HUES48 (cell line): Measurements from ENCODE around the gene XRCC6.
A peak's percentile ranks its signal among the peaks of the same experiment; 100 is the strongest.
"Not testable (repeated sequence)": the region's sequence is repeated elsewhere in the genome, so short reads cannot be mapped to it uniquely, and the experiment has no call there.

Experiments
- H3K27ac ChIP-seq: one replicate; pipeline ENCODE4 v1.7.0; 2013; ENCODE audit warnings: low read depth, low read length, inconsistent platforms
- H3K27me3 ChIP-seq: 2 replicates; pipeline ENCODE4 v1.6.1; 2013; ENCODE audit warnings: mild to moderate bottlenecking, low read length; ENCODE audit not compliant: control insufficient read depth, insufficient read depth
- H3K36me3 ChIP-seq: 2 replicates; pipeline ENCODE4 v1.6.1; 2013; ENCODE audit warnings: low read length; ENCODE audit not compliant: control insufficient read depth, insufficient read depth
- H3K4me1 ChIP-seq: 2 replicates; pipeline ENCODE4 v1.6.1; 2013; ENCODE audit warnings: mild to moderate bottlenecking, low read length; ENCODE audit not compliant: control insufficient read depth, insufficient read depth
- H3K4me3 ChIP-seq: 2 replicates; pipeline ENCODE4 v1.5.1; 2013; ENCODE audit warnings: mild to moderate bottlenecking, low read depth, low read length
- H3K9ac ChIP-seq: 2 replicates; pipeline ENCODE4 v1.6.1; 2013; ENCODE audit warnings: mild to moderate bottlenecking, low read depth, low read length, moderate library complexity
- H3K9me3 ChIP-seq: 2 replicates; pipeline ENCODE4 v1.6.1; 2013; ENCODE audit warnings: low read length; ENCODE audit not compliant: control insufficient read depth, insufficient read depth

XRCC6 gene

DNA sequence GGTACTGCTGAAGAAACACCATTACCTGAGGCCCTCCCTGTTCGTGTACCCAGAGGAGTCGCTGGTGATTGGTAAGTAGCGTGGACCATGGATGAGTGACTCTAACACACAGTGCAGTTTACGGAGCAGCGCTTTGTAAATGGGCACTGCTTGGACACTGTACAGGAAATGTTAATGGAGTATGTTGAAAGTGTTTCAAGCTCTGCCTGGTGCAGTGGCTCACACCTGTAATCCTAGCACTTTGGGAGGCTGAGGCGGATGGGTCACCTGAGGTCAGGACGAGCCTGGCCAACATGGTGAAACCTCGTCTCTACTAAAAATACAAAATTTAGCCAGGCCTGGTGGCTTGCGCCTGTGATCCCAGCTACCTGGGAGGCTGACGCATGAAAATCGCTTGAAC is 29.7 kb downstream of the XRCC6 start:
- Histone ChIP-seq H3K36me3 (peaks cover 99% of the 10 kb centered on the region), H3K9ac (no peak overlapping the region), H3K27me3 (no peaks in the 10 kb centered on the region), H3K9me3 (no peaks in the 10 kb centered on the region), H3K27ac (no peak overlapping the region), H3K4me1 (no peaks in the 10 kb centered on the region), H3K4me3 (no peak overlapping the region)

DNA sequence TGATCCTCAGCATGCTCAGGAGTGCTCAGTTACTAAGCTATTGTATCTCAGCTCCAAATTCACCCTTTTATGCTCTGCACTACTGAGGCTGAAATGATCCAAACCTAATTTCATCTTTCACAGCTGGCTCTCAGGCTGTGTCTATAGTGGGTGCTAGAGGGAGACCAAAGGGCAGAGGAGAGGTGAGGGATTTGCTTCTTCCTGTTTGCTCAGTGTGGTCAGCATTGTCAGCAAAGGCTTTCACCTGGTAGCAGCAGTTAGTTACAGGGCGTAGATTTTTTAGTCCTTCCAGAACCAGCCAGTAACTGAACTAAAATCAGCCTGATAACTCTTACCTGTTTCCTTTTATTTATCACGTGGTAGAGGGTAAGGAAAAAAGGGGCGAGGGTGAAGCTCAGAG is 33.2 kb downstream of the XRCC6 start:
- Histone ChIP-seq H3K9me3 (no peaks in the 10 kb centered on the region), H3K27ac (peak overlapping the region; percentile 42), H3K4me3 (no peak overlapping the region), H3K36me3 (peaks cover 99% of the 10 kb centered on the region), H3K27me3 (no peaks in the 10 kb centered on the region), H3K9ac (no peak overlapping the region), H3K4me1 (no peaks in the 10 kb centered on the region)

DNA sequence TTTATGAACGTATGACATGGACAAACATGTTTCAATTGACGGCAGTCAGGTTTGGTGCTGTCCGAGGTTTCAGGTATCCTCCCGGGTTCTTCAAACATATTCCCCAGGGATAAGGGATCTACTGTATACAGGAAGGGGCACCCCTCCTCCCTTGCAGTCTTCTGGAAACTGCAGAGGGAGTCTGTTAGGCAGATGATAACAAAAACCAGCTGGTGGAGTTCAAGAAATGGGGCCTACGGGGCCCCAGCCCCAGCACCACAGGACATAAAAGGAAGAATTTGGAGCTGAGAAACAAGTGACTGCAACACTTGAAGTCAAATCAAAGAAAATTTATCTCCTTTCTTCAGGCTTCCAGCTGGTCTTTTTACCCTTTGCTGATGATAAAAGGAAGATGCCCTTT is 35.5 kb downstream of the XRCC6 start:
- no peak overlapping the region for H3K27ac ChIP-seq

DNA sequence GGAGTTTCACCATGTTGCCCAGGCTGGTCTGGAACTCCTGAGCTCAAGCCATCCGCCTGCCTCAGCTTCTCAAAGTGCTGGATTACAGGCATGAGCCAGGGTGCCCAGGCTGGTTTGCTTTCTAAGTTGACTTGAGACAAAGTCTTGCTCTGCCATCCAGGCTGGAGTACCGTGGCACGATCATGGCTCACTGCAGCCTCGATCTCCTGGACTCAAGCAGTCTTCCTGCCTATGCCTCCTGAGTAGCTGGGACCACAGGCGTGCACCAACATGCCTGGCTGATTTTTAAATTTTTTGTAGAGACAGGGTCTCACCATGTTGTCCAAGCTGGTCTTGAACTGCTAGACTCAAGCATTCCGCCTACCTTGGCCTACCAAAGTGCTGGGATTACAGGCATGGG is 36.6 kb downstream of the XRCC6 start:
- H3K4me1 ChIP-seq = no peaks in the 10 kb centered on the region
- H3K9me3 ChIP-seq = no peaks in the 10 kb centered on the region
- H3K36me3 ChIP-seq = peaks cover 99% of the 10 kb centered on the region
- no peak overlapping the region for H3K4me3 ChIP-seq
- no peak overlapping the region for H3K9ac ChIP-seq
- no peaks in the 10 kb centered on the region for H3K27me3 ChIP-seq
- H3K27ac ChIP-seq = no peak overlapping the region

More for the DNA sequence above, 35.5 kb downstream of the XRCC6 start:
- H3K36me3 ChIP-seq = peaks cover 99% of the 10 kb centered on the region
- no peak overlapping the region for H3K4me3 ChIP-seq
- no peaks in the 10 kb centered on the region for H3K4me1 ChIP-seq
- no peak overlapping the region for H3K9ac ChIP-seq
- H3K27me3 ChIP-seq = no peaks in the 10 kb centered on the region
- H3K9me3 ChIP-seq = no peaks in the 10 kb centered on the region

DNA sequence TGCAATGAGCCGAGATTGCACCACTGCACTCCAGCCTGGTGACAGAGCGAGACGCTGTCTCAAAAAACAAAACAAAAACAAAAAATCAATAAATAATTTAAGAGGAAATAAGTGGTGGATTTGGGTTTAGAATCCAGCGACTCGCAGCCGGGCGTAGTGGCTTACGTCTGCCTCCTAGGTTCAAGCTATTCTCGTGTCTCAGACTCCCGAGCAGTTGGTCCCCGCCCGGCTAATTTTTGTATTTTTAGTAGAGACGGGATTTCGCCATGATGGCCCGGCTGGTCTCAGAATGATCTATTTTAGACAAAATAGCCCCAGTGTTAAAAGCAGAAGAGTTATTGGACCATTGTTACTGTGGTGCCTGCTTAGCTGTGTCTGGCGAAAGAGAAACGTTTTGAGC is 37.8 kb downstream of the XRCC6 start:
- no peaks in the 10 kb centered on the region for H3K27me3 ChIP-seq
- no peaks in the 10 kb centered on the region for H3K4me1 ChIP-seq
- no peak overlapping the region for H3K4me3 ChIP-seq
- H3K36me3 ChIP-seq = peaks cover 99% of the 10 kb centered on the region
- no peaks in the 10 kb centered on the region for H3K9me3 ChIP-seq
- no peak overlapping the region for H3K9ac ChIP-seq
- no peak overlapping the region for H3K27ac ChIP-seq

DNA sequence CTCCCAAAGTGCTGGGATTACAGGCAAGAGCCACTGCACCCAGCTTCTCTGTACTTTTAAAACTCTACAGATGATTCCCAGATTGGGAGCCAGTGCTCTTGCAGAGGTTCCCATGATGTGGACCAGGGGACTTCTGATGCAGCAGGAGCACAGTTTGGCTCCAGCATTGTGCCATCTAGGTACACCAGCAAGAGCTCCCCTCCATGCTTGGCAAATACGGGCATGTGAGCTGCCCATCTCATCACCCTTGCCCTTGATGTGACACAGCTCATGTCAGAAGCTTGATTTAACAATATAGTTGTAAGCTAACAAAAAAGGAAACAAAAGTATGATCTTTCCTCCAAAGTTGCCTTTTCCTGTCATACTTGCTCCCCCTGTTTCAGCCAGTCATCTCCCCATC is 38.8 kb downstream of the XRCC6 start:
- Histone ChIP-seq H3K36me3 (peaks cover 99% of the 10 kb centered on the region), H3K27me3 (no peaks in the 10 kb centered on the region), H3K9me3 (no peaks in the 10 kb centered on the region), H3K4me1 (no peaks in the 10 kb centered on the region), H3K27ac (no peak overlapping the region), H3K9ac (no peak overlapping the region), H3K4me3 (no peak overlapping the region)

DNA sequence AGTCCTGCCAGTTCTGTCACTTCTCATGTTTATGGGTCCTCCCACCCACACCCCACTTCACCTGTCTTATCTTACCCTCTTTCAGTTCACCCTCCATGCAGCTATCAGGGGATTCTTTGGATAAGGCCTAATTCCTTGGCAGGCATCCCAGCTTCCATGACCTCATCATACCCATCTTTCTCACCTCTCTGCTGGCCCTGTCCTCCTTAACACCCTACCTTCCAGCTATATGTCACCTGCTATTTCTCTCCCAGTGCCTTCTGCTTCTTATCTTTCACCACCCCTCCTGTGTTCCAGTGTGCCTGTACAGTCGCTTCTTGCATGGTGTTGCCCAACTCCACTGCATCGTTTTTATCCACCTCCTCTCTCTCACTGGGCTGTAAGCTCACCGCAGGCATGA is 39.3 kb downstream of the XRCC6 start:
- Histone ChIP-seq H3K27ac (no peak overlapping the region), H3K27me3 (no peaks in the 10 kb centered on the region), H3K9me3 (no peaks in the 10 kb centered on the region), H3K9ac (no peak overlapping the region), H3K36me3 (peaks cover 99% of the 10 kb centered on the region), H3K4me1 (no peaks in the 10 kb centered on the region), H3K4me3 (no peak overlapping the region)

DNA sequence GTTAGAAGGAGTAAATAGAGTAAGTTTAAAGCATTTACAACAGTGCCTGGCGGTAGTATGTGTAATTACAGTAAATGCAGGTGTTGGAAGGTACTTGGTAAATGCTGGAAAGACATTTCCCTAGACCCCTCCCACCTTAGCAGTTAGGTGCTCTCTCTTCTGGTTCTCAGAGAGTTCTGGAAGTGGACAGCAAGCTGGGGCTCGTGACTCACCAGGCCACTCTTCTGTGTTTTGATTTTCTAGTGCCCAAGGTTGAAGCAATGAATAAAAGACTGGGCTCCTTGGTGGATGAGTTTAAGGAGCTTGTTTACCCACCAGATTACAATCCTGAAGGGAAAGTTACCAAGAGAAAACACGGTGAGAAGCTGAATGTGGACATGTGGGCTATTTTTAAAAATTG is 40.0 kb downstream of the XRCC6 start:
- H3K27ac ChIP-seq = no peak overlapping the region
- H3K9me3 ChIP-seq = no peaks in the 10 kb centered on the region
- H3K36me3 ChIP-seq = peaks cover 93% of the 10 kb centered on the region
- H3K9ac ChIP-seq = no peak overlapping the region
- H3K4me1 ChIP-seq = no peaks in the 10 kb centered on the region
- no peak overlapping the region for H3K4me3 ChIP-seq
- no peaks in the 10 kb centered on the region for H3K27me3 ChIP-seq

DNA sequence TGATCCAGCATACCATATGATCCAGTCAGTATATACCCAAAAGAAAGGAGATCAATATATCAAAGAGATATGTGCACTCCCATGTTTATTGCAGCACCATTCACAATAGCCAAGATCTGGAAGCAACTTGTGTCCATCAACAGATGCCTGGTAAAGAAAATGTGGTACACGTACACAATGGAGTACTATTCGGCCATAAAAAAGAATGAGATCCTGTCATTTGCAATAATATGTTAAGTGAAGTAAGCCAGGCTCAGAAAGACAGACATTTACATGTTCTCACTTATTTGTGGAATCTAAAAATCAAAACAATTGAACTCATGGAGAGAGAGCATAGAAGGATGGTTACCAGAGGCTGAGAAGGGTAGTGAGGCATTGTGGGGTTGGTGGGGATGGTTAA is 40.6 kb downstream of the XRCC6 start:
- H3K36me3 ChIP-seq = peaks cover 87% of the 10 kb centered on the region
- H3K9me3 ChIP-seq = no peaks in the 10 kb centered on the region
- no peaks in the 10 kb centered on the region for H3K27me3 ChIP-seq
- no peak overlapping the region for H3K27ac ChIP-seq
- H3K9ac ChIP-seq = no peak overlapping the region
- no peaks in the 10 kb centered on the region for H3K4me1 ChIP-seq
- H3K4me3 ChIP-seq = no peak overlapping the region

DNA sequence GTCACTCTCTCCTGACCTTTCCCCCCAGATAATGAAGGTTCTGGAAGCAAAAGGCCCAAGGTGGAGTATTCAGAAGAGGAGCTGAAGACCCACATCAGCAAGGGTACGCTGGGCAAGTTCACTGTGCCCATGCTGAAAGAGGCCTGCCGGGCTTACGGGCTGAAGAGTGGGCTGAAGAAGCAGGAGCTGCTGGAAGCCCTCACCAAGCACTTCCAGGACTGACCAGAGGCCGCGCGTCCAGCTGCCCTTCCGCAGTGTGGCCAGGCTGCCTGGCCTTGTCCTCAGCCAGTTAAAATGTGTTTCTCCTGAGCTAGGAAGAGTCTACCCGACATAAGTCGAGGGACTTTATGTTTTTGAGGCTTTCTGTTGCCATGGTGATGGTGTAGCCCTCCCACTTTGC is 42.5 kb downstream of the XRCC6 start:
- peaks cover 11% of the 10 kb centered on the region; the same call in 1 of the 2 replicates for H3K4me1 ChIP-seq
- H3K9ac ChIP-seq, H3K4me3 ChIP-seq, H3K27ac ChIP-seq, H3K9me3 ChIP-seq, H3K27me3 ChIP-seq: not testable (repeated sequence)
- peaks cover 69% of the 10 kb centered on the region for H3K36me3 ChIP-seq

DNA sequence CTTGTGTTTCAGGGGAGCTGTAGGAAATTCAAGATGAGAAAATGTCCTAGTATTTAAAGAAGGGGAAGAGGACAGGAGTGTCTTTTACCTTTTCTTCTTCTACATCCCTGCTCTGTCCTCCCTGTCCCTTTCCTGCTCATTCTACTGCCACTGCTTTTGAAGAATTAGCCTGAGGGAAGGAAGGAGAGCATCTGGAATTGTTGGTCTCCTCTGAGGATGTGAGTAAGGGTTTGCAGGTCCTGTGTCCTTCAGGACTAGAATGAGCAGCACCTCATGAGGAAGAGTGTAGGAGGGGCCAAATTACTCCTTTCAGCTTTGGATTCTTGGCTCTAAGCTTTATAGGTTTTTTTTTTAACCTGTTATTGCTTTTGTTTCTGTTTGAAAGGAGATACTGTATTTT is 43.4 kb downstream of the XRCC6 start:
- peaks cover 11% of the 10 kb centered on the region; the same call in 1 of the 2 replicates for H3K4me1 ChIP-seq
- peaks cover 60% of the 10 kb centered on the region for H3K36me3 ChIP-seq
- no peaks in the 10 kb centered on the region for H3K27me3 ChIP-seq
- no peaks in the 10 kb centered on the region for H3K9me3 ChIP-seq
- no peak overlapping the region for H3K4me3 ChIP-seq
- no peak overlapping the region for H3K9ac ChIP-seq
- H3K27ac ChIP-seq = no peak overlapping the region

DNA sequence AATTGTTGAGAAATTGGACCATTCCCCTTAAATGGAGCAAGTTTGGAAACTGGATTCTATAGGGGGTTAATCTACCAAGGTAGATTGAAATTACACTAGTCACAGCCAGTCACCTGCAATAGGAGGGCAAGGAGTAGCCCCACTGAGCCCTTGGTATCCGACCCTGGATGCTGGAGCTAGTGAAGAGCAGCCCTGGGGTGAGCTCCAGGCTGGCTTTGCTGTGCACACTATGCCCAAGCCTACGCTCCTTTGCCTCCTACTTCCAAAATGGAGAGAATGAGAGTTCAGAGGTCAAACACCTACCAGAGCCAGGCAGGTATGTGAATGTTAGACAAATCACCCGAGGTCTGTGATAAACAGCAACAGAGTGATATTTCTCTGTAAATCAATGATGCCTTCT is 43.9 kb downstream of the XRCC6 start:
- no peak overlapping the region for H3K9ac ChIP-seq
- H3K9me3 ChIP-seq = no peaks in the 10 kb centered on the region
- H3K36me3 ChIP-seq = peaks cover 55% of the 10 kb centered on the region
- peaks cover 11% of the 10 kb centered on the region; the same call in 1 of the 2 replicates for H3K4me1 ChIP-seq
- no peak overlapping the region for H3K4me3 ChIP-seq
- no peaks in the 10 kb centered on the region for H3K27me3 ChIP-seq
- H3K27ac ChIP-seq = peak overlapping the region; percentile 1
